ENCODE measurements around the gene IGSF11. TPM values are rescaled to one million over a fixed set of nuclear protein-coding genes. Genes with fewer than 3 reads are reported as not detected.

The IGSF11 gene
- total and polyA plus RNA-seq, 4 donors, result 0.02 to 0.17 TPM; not detected in 2

- Histone ChIP-seq H3K4me1 (ENCODE audit: control insufficient read depth in 4 of 4, insufficient read depth in 4 of 4, low read length in 3 of 4) (no peaks in the 10 kb centered on the region), H3K27ac (ENCODE audit: low read depth in 1 of 2, low read length in 2 of 2) (no peak overlapping the region), H3K4me3 (ENCODE audit: low read depth in 1 of 3, low read length in 3 of 3) (no peak overlapping the region), H3K27me3 (ENCODE audit: control insufficient read depth in 4 of 4, insufficient read depth in 4 of 4, low read length in 3 of 4) (peaks cover 0 to 8% (median 1%) of the 10 kb centered on the region in 4 donors), H3K36me3 (ENCODE audit: control insufficient read depth in 4 of 4, insufficient read depth in 3 of 4, low read depth in 1 of 4, low read length in 3 of 4) (no peaks in the 10 kb centered on the region), H3K9ac (ENCODE audit: low read depth in 1 of 2, low read length in 2 of 2) (no peak overlapping the region), H3K9me3 (ENCODE audit: control insufficient read depth in 4 of 4, low read length in 3 of 4) (peaks cover 0 to 5% (median 0%) of the 10 kb centered on the region in 4 donors)
- WGBS, result 70% methylated on average over 1 of the region's 1 CpG
- TF ChIP-seq TAF1 (conservative IDR thresholded peaks at IDR 0.05), result no peak
- TF ChIP-seq RAD21 (IDR thresholded peaks at IDR 0.05), result no peak
- no peak for TF ChIP-seq JUND (IDR thresholded peaks at IDR 0.05)
- DNase-seq (ENCODE audit: low spot score), result no peak
Measured at GRCh38 chr3:118955914-118956556, 78.6 kb downstream of the IGSF11 start.

- peaks cover 0 to 4% (median 0%) of the 10 kb centered on the region in 4 donors for H3K27me3 ChIP-seq (ENCODE audit: control insufficient read depth in 4 of 4, insufficient read depth in 4 of 4, low read length in 3 of 4)
- DNase-seq (ENCODE audit: low spot score), result no peak
- peaks cover 0 to 5% (median 0%) of the 10 kb centered on the region in 4 donors for H3K9me3 ChIP-seq (ENCODE audit: control insufficient read depth in 4 of 4, low read length in 3 of 4)
- no peak overlapping the region for H3K9ac ChIP-seq (ENCODE audit: low read depth in 1 of 2, low read length in 2 of 2)
- no peaks in the 10 kb centered on the region for H3K4me1 ChIP-seq (ENCODE audit: control insufficient read depth in 4 of 4, insufficient read depth in 4 of 4, low read length in 3 of 4)
- no peaks in the 10 kb centered on the region for H3K36me3 ChIP-seq (ENCODE audit: control insufficient read depth in 4 of 4, insufficient read depth in 3 of 4, low read depth in 1 of 4, low read length in 3 of 4)
- TF ChIP-seq HNF4A (conservative IDR thresholded peaks at IDR 0.05) (no peak), HNF4G (IDR thresholded peaks at IDR 0.05) (no peak), MAX (IDR thresholded peaks at IDR 0.05) (no peak), SP1 (IDR thresholded peaks at IDR 0.05) (no peak), FOXA1 (IDR thresholded peaks at IDR 0.05) (no peak), GABPA (IDR thresholded peaks at IDR 0.05 in 1 of 2, conservative IDR thresholded peaks at IDR 0.05 in 1 of 2) (no peak), RAD21 (IDR thresholded peaks at IDR 0.05) (no peak), NR2F2 (IDR thresholded peaks at IDR 0.05) (no peak), TAF1 (conservative IDR thresholded peaks at IDR 0.05) (no peak), ATF3 (IDR thresholded peaks at IDR 0.05) (no peak), CTCF (IDR thresholded peaks at IDR 0.05; ENCODE audit: low read depth, low read length, missing input control) (no peak), ZBTB33 (IDR thresholded peaks at IDR 0.05) (no peak)
- H3K4me3 ChIP-seq (ENCODE audit: low read depth in 1 of 3, low read length in 3 of 3), result no peak overlapping the region
- H3K27ac ChIP-seq (ENCODE audit: low read depth in 1 of 2, low read length in 2 of 2), result no peak overlapping the region
Measured at GRCh38 chr3:118951089-118951488, 83.6 kb downstream of the IGSF11 start.
